HepG2 (cell line): Measurements from ENCODE around the gene TOP2B. TPM values are rescaled to one million over a fixed set of nuclear protein-coding genes. Genes with fewer than 3 reads are reported as not detected.

Source experiments
- ATAC-seq: fragments of 200-7000 bp; cut with Tn5 transposase; 3 replicates; pipeline ENCODE4 v1.9.1; 2020; ENCODE audit warnings: mild to moderate bottlenecking, moderate library complexity
- BruUV-seq: library from RNA; stranded (reverse); fragments of 400-500 nt; replicated peaks from 2 replicates; lab custom pipeline; 2021; lab: Mats Ljungman, UMichigan
- CTCF ChIA-PET: fragments of 300-600 bp; formaldehyde crosslinking; extraction: SDS; loops from one replicate; lab custom pipeline; 2021; ENCODE audit warnings: low total read pairs, inconsistent platforms, low intra/inter-chr PET ratio; lab: Yijun Ruan, JAX
- POLR2A ChIA-PET: fragments of 350-600 bp; sonication (Branson Sonifier 250); formaldehyde crosslinking; loops from one replicate; lab custom pipeline; 2020; ENCODE audit warnings: antibody characterized with exemption, inconsistent platforms; lab: Yijun Ruan, JAX
- DNase-seq: peaks from one replicate; pipeline ENCODE4 v3.0.0-alpha.2; 2015; ENCODE audit warnings: low spot score
- FAIRE-seq: peaks from 3 replicates; lab custom pipeline; 2011; peaks lifted over from hg19 to GRCh38; lab: Jason Lieb, UNC
- H2AFZ ChIP-seq: one replicate; pipeline ENCODE4 v1.6.1; 2011; ENCODE audit warnings: low read length, inconsistent platforms
- H3K27ac ChIP-seq: fragments of 300-600 bp; 3 replicates; pipeline ENCODE4 v1.8.0; 2011; ENCODE audit warnings: mixed run types, mild to moderate bottlenecking, mixed read lengths, low read length, inconsistent platforms; ENCODE audit not compliant: insufficient read depth; ENCODE audit errors: extremely low read length
- H3K27me3 ChIP-seq, 2 experiments: fragments of 200-600 bp in 1 of 2; 2 replicates in 1 of 2; 3 replicates in 1 of 2; pipeline versions ENCODE4 v1.6.0 to v1.8.0; 2011; ENCODE audit warnings: low read length in 2 of 2, mild to moderate bottlenecking in 2 of 2, moderate library complexity in 2 of 2, inconsistent platforms in 1 of 2; ENCODE audit not compliant: insufficient read depth in 2 of 2, control insufficient read depth in 1 of 2
- H3K36me3 ChIP-seq, 2 experiments: fragments of 200-600 bp in 1 of 2; replicated peaks in 1 of 2; 2 replicates in 1 of 2; 3 replicates in 1 of 2; pipeline versions ENCODE4 v1.5.1 to v1.8.0; 2011; ENCODE audit warnings: low read length in 2 of 2, inconsistent platforms in 1 of 2; ENCODE audit not compliant: insufficient read depth in 2 of 2, control insufficient read depth in 1 of 2
- H3K4me1 ChIP-seq: 2 replicates; pipeline ENCODE4 v1.5.1; 2012; ENCODE audit warnings: low read length, inconsistent platforms; ENCODE audit not compliant: insufficient read depth
- H3K4me2 ChIP-seq: 2 replicates; pipeline ENCODE4 v1.6.0; 2011; ENCODE audit warnings: low read depth, low read length, inconsistent platforms
- H3K4me3 ChIP-seq, 3 experiments: fragments of 200-600 bp in 1 of 3; sonication (generic), shearing (Covaris generic) in 1 of 3; replicated peaks in 1 of 3; 2 replicates each; pipeline ENCODE4 v1.5.1; 2011 to 2016; ENCODE audit warnings: low read length in 3 of 3, inconsistent platforms in 2 of 3, low read depth in 2 of 3, mild to moderate bottlenecking in 2 of 3, control low read depth in 1 of 3, mixed read lengths in 1 of 3; ENCODE audit not compliant: insufficient read depth in 1 of 3
- H3K79me2 ChIP-seq: one replicate; pipeline ENCODE4 v1.6.1; 2011; ENCODE audit warnings: low read length, inconsistent platforms; ENCODE audit not compliant: insufficient read depth
- H3K9ac ChIP-seq: 2 replicates; pipeline ENCODE4 v1.6.0; 2011; ENCODE audit warnings: mild to moderate bottlenecking, low read depth, low read length, inconsistent platforms; ENCODE audit not compliant: insufficient read depth
- H3K9me3 ChIP-seq: 2 replicates; pipeline ENCODE4 v1.5.1; 2012; ENCODE audit warnings: mild to moderate bottlenecking, low read length
- H4K20me1 ChIP-seq: 2 replicates; pipeline ENCODE4 v1.6.0; 2011; ENCODE audit warnings: inconsistent platforms, mild to moderate bottlenecking, low read length, moderate library complexity; ENCODE audit not compliant: insufficient read depth
- ATF1 ChIP-seq: IDR thresholded peaks from 2 replicates; pipeline ENCODE4 v1.6.1; 2016; ENCODE audit warnings: mild to moderate bottlenecking, control low read depth
- CREB1 ChIP-seq, 2 experiments: fragments of 450-650 bp in 1 of 2; IDR thresholded peaks; 2 replicates each; pipeline ENCODE4 v1.6.1; 2016 to 2017; ENCODE audit warnings: control low read depth in 1 of 2, mild to moderate bottlenecking in 1 of 2, missing compliant biosample characterization in 1 of 2, missing genetic modification characterization in 1 of 2
- RXRB ChIP-seq: IDR thresholded peaks from 2 replicates; pipeline ENCODE4 v1.6.1; 2016; ENCODE audit warnings: borderline replicate concordance, missing genetic modification reagents, missing compliant biosample characterization
- ZKSCAN5 ChIP-seq: sonication (generic); formaldehyde crosslinking; IDR thresholded peaks from 2 replicates; pipeline ENCODE4 v1.5.1; 2020; ENCODE audit warnings: mild to moderate bottlenecking, missing genetic modification reagents
- WGBS: methylation state at CpG from one replicate; pipeline ENCODE4 v1.1.6; 2017; ENCODE audit warnings: low lambda C conversion rate; 5-methylcytosine and 5-hydroxymethylcytosine counted together
- in situ Hi-C: cut with HindIII; loops from 2 replicates; pipeline ENCODE4 v1.10.0; 2017; ENCODE audit warnings: low pct_unique_long_range_greater_than_20kb; ENCODE audit not compliant: extremely low pct_ligation_motif_present
- intact Hi-C: fragments of 100-400 bp; cut with micrococcal nuclease; formaldehyde crosslinking; loops from one replicate; pipeline ENCODE4 v1.10.0; 2022; ENCODE audit not compliant: unreplicated experiment
- polyA plus RNA-seq, 8 experiments: library from polyadenylated mRNA; depleted of rRNA in 3 of 8; stranded (reverse) in 7 of 8; unstranded in 1 of 8; fragments of >200 nt; fragmentation: Illumina TruSeq in 4 of 8; extraction: Trizol in 4 of 8; gene quantifications; 2 replicates each; pipeline versions ENCODE4 v1.2.1 to v1.2.3, GENCODE V29; 2011 to 2016; ENCODE audit warnings: low read depth in 4 of 8, missing spikeins in 1 of 8, mixed read lengths in 1 of 8; ENCODE audit not compliant: insufficient read depth in 1 of 8
- total RNA-seq, 5 experiments: library from RNA; depleted of rRNA; stranded (reverse); fragments of >200 nt; fragmentation: Illumina TruSeq; extraction: Trizol; gene quantifications; 2 replicates each; pipeline ENCODE4 v1.2.3, GENCODE V29; 2016; ENCODE audit warnings: low read depth in 1 of 5
- TF ChIP-seq, protein P1 (sequence below): sonication (generic); formaldehyde crosslinking; IDR thresholded peaks from one replicate; pipeline ENCODE4 v1.5.1; 2020; ENCODE audit warnings: mild to moderate bottlenecking, missing genetic modification reagents; ENCODE audit errors: not compliant biosample characterization

The TOP2B gene
- total and polyA plus RNA-seq, 2 of the 13 experiments (the other 11 are each of a cell fraction or from before 2014, with no cell fraction given) = 27.6 to 88.1 TPM

DNA sequence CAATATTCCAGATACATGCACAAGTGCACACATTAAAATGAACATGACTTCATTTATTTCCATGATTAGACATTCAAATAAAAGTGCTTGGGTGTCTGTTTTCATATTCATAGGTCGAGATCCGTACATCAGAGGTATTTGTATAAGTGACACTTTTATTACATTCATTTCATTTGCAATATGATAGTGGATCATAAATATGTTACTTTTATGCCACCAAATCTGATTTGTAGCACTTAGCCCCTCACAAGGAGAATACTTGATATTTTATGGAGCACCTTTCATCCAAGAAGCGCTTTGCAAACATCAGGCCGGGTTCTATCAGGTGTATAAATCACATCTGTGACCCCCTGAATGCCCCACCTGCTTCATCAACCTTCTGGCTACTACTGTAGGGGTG is 100.6 kb downstream of the TOP2B start:
- Histone ChIP-seq H3K27ac (no peak overlapping the region), H4K20me1 (no peaks in the 10 kb centered on the region), H3K36me3 (no peaks in the 10 kb centered on the region), H3K27me3 (no peaks in the 10 kb centered on the region), H3K9me3 (no peaks in the 10 kb centered on the region), H3K4me1 (no peaks in the 10 kb centered on the region), H3K79me2 (no peaks in the 10 kb centered on the region), H2AFZ (no peak overlapping the region), H3K4me3 (no peak overlapping the region)
- in situ Hi-C loops = no loop called here
- ATAC-seq (no peak), DNase-seq (no peak), FAIRE-seq (no peak)
- ChIA-PET POLR2A (no interaction called here), CTCF (no interaction called here)
- 50% methylated on average over 4 of the region's 4 CpGs for WGBS
- BruUV-seq = no TSS peak
- TF ChIP-seq ZKSCAN5 (CRISPR knock-in tag) (no peak), CREB1 (IDR thresholded peaks at IDR 0.05) (no peak), CREB1 (CRISPR knock-in tag; IDR thresholded peaks at IDR 0.05) (no peak), ATF1 (CRISPR knock-in tag) (no peak), RXRB (CRISPR knock-in tag) (no peak)
- TF ChIP-seq, protein P1, sequence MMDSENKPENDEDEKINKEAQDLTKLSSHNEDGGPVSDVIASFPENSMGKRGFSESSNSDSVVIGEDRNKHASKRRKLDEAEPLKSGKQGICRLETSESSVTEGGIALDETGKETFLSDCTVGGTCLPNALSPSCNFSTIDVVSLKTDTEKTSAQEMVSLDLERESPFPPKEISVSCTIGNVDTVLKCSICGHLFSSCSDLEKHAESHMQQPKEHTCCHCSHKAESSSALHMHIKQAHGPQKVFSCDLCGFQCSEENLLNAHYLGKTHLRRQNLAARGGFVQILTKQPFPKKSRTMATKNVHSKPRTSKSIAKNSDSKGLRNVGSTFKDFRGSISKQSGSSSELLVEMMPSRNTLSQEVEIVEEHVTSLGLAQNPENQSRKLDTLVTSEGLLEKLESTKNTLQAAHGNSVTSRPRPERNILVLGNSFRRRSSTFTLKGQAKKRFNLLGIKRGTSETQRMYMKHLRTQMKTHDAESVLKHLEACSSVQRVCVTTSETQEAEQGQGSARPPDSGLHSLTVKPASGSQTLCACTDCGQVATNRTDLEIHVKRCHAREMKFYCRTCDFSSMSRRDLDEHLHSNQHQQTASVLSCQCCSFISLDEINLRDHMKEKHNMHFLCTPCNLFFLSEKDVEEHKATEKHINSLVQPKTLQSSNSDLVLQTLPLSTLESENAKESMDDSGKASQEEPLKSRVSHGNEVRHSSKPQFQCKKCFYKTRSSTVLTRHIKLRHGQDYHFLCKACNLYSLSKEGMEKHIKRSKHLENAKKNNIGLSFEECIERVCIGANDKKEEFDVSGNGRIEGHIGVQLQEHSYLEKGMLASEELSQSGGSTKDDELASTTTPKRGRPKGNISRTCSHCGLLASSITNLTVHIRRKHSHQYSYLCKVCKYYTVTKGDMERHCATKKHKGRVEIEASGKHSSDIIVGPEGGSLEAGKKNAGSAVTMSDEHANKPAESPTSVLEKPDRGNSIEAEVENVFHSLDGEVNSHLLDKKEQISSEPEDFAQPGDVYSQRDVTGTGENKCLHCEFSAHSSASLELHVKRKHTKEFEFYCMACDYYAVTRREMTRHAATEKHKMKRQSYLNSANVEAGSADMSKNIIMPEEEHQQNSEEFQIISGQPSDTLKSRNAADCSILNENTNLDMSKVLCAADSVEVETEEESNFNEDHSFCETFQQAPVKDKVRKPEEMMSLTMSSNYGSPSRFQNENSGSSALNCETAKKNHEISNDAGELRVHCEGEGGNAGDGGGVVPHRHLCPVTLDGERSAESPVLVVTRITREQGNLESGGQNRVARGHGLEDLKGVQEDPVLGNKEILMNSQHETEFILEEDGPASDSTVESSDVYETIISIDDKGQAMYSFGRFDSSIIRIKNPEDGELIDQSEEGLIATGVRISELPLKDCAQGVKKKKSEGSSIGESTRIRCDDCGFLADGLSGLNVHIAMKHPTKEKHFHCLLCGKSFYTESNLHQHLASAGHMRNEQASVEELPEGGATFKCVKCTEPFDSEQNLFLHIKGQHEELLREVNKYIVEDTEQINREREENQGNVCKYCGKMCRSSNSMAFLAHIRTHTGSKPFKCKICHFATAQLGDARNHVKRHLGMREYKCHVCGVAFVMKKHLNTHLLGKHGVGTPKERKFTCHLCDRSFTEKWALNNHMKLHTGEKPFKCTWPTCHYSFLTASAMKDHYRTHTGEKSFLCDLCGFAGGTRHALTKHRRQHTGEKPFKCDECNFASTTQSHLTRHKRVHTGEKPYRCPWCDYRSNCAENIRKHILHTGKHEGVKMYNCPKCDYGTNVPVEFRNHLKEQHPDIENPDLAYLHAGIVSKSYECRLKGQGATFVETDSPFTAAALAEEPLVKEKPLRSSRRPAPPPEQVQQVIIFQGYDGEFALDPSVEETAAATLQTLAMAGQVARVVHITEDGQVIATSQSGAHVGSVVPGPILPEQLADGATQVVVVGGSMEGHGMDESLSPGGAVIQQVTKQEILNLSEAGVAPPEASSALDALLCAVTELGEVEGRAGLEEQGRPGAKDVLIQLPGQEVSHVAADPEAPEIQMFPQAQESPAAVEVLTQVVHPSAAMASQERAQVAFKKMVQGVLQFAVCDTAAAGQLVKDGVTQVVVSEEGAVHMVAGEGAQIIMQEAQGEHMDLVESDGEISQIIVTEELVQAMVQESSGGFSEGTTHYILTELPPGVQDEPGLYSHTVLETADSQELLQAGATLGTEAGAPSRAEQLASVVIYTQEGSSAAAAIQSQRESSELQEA = no peak
- TF ChIP-seq, all 625 proteins: peak for 0
- intact Hi-C loops = no loop called here
- H3K9ac ChIP-seq = no peak overlapping the region
- no peak overlapping the region for H3K4me2 ChIP-seq
